NB4 (cell line): ENCODE results near the gene AGPAT1.

ENCODE experiments used
- DNase-seq: peaks from one replicate; pipeline ENCODE4 v3.0.0; 2010; ENCODE audit warnings: low read depth
- H3K4me3 ChIP-seq: one replicate; pipeline ENCODE4 v1.5.1; 2011; ENCODE audit warnings: mild to moderate bottlenecking, low read depth, low read length, moderate library complexity
- CTCF ChIP-seq: IDR thresholded peaks from one replicate; pipeline ENCODE4 v1.5.1; 2012; ENCODE audit warnings: low read depth, low read length
- MAX ChIP-seq: IDR thresholded peaks from 2 replicates; pipeline ENCODE4 v1.6.1; 2011; ENCODE audit warnings: low read depth, low read length
- MYC ChIP-seq: IDR thresholded peaks from 2 replicates; pipeline ENCODE4 v1.6.1; 2011; ENCODE audit warnings: low read depth, low read length
- POLR2A ChIP-seq: IDR thresholded peaks from 2 replicates; pipeline ENCODE4 v1.6.1; 2011; ENCODE audit warnings: mild to moderate bottlenecking; ENCODE audit not compliant: insufficient read length; ENCODE audit errors: extremely low read depth

AGPAT1 gene

GRCh38 chr6:32174416-32174815 lies 1.5 kb downstream of the AGPAT1 start:
- H3K4me3 ChIP-seq, result peak overlapping the region; percentile 96
- no peak for TF ChIP-seq MYC
- DNase-seq, result no peak

- no peak for DNase-seq
- TF ChIP-seq CTCF (no peak), MYC (no peak), MAX (no peak), POLR2A (no peak)
- no peak overlapping the region for H3K4me3 ChIP-seq
These were observed 2.7 kb downstream of the AGPAT1 start for GRCh38 chr6:32173051-32173727.

- DNase-seq, result no peak
- H3K4me3 ChIP-seq, result no peak overlapping the region
- TF ChIP-seq MAX (no peak), POLR2A (no peak), MYC (no peak), CTCF (no peak)
These were observed 4.7 kb downstream of the AGPAT1 start for GRCh38 chr6:32171234-32171633.

GRCh38 chr6:32170294-32170693 lies 5.6 kb downstream of the AGPAT1 start:
- TF ChIP-seq MYC (no peak), CTCF (no peak), POLR2A (no peak), MAX (no peak)
- DNase-seq, result no peak
- no peak overlapping the region for H3K4me3 ChIP-seq

GRCh38 chr6:32168807-32169591 lies 6.9 kb downstream of the AGPAT1 start:
- TF ChIP-seq MYC (no peak), CTCF (no peak), MAX (no peak), POLR2A (no peak)
- no peak overlapping the region for H3K4me3 ChIP-seq
- no peak for DNase-seq

GRCh38 chr6:32168350-32168749 lies 7.5 kb downstream of the AGPAT1 start:
- DNase-seq, result no peak
- TF ChIP-seq CTCF, result no peak
- no peak for TF ChIP-seq MYC
- no peak for TF ChIP-seq MAX
- no peak for TF ChIP-seq POLR2A
- H3K4me3 ChIP-seq, result no peak overlapping the region
